ENCODE data around the gene SEZ6.

DNA sequence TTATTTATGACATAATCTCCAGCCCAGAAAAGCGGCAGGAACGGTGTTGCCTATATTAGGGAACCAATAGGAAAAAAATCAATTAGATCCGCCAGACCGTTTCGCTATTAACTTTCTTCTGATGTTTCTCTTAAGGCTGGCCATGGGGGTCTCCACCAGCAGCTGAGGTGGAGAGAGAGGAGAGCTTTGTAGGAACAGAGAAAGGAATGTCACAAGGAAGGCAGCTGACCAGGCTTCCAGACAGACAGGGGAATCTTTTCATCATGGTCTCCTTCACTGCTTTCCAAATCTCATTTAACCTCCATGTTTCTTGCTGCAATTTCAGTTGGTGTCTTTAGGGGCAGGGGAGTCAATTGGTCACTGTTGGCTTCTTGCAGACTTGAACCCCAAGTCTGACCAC, 8.9 kb upstream of the SEZ6 start:
- no peak for TF ChIP-seq POLR2A (IDR thresholded peaks at IDR 0.05; ENCODE audit: low read length)
- TF ChIP-seq GATA1 (IDR thresholded peaks at IDR 0.05; ENCODE audit: low read depth, low read length), result no peak

All from erythroblast (primary cell).